H9 (cell line): ENCODE data around the gene CPAMD8. TPM values are rescaled to one million over a fixed set of nuclear protein-coding genes. Genes with fewer than 3 reads are reported as not detected.

Experiments used
- DNase-seq: peaks from one replicate; pipeline ENCODE4 v3.0.0-alpha.2; 2017
- H2AFZ ChIP-seq: one replicate; pipeline ENCODE4 v1.6.1; 2013; ENCODE audit warnings: mild to moderate bottlenecking, low read length, control low read depth, moderate library complexity
- H2AK5ac ChIP-seq: 2 replicates; pipeline ENCODE4 v1.6.1; 2013; ENCODE audit warnings: low read length, control low read depth, mixed read lengths; ENCODE audit not compliant: insufficient read length
- H2BK120ac ChIP-seq: one replicate; pipeline ENCODE4 v1.6.1; 2013; ENCODE audit warnings: low read depth, mild to moderate bottlenecking, low read length, control low read depth, inconsistent platforms; ENCODE audit not compliant: poor library complexity, severe bottlenecking
- H2BK12ac ChIP-seq: 2 replicates; pipeline ENCODE4 v1.6.1; 2013; ENCODE audit warnings: low read length, control low read depth, mixed read lengths, low read depth; ENCODE audit not compliant: insufficient read length
- H2BK15ac ChIP-seq: 2 replicates; pipeline ENCODE4 v1.6.1; 2013; ENCODE audit warnings: low read depth, low read length, control low read depth
- H2BK20ac ChIP-seq: one replicate; pipeline ENCODE4 v1.6.1; 2013; ENCODE audit warnings: low read depth, mild to moderate bottlenecking, low read length, control low read depth, inconsistent platforms; ENCODE audit not compliant: poor library complexity, severe bottlenecking
- H2BK5ac ChIP-seq: 2 replicates; pipeline ENCODE4 v1.6.1; 2013; ENCODE audit warnings: low read length, control low read depth, mixed read lengths; ENCODE audit not compliant: insufficient read length
- H3K14ac ChIP-seq: 2 replicates; pipeline ENCODE4 v1.6.1; 2013; ENCODE audit warnings: low read length, control low read depth; ENCODE audit not compliant: insufficient read depth
- H3K18ac ChIP-seq: 2 replicates; pipeline ENCODE4 v1.6.1; 2013; ENCODE audit warnings: low read depth, mild to moderate bottlenecking, mixed read lengths, low read length, control low read depth; ENCODE audit not compliant: insufficient read length
- H3K23ac ChIP-seq: 2 replicates; pipeline ENCODE4 v1.6.1; 2013; ENCODE audit warnings: low read length, control low read depth, mixed read lengths, low read depth; ENCODE audit not compliant: insufficient read length
- H3K23me2 ChIP-seq: 2 replicates; pipeline ENCODE4 v1.6.1; 2013; ENCODE audit warnings: low read depth, mild to moderate bottlenecking, mixed read lengths, low read length, control low read depth; ENCODE audit not compliant: insufficient read length, poor library complexity, severe bottlenecking
- H3K27ac ChIP-seq: 2 replicates; pipeline ENCODE4 v1.5.1; 2013; ENCODE audit warnings: low read length, control low read depth, mixed read lengths, low read depth; ENCODE audit not compliant: insufficient read length
- H3K27me3 ChIP-seq: 2 replicates; pipeline ENCODE4 v1.6.1; 2013; ENCODE audit warnings: low read length, control low read depth, inconsistent platforms; ENCODE audit not compliant: insufficient read depth
- H3K4ac ChIP-seq: 2 replicates; pipeline ENCODE4 v1.6.1; 2013; ENCODE audit warnings: low read depth, mild to moderate bottlenecking, control low read depth, inconsistent platforms, low read length, moderate library complexity
- H3K4me1 ChIP-seq: 2 replicates; pipeline ENCODE4 v1.6.1; 2013; ENCODE audit warnings: low read length, control low read depth, inconsistent platforms; ENCODE audit not compliant: insufficient read depth
- H3K4me2 ChIP-seq: 2 replicates; pipeline ENCODE4 v1.6.1; 2013; ENCODE audit warnings: low read length, control low read depth, mixed read lengths; ENCODE audit not compliant: insufficient read length, insufficient read depth
- H3K56ac ChIP-seq: 2 replicates; pipeline ENCODE4 v1.6.1; 2013; ENCODE audit warnings: low read depth, mild to moderate bottlenecking, mixed read lengths, low read length, control low read depth; ENCODE audit not compliant: insufficient read length
- H3K79me1 ChIP-seq: 2 replicates; pipeline ENCODE4 v1.6.1; 2013; ENCODE audit warnings: low read depth, mild to moderate bottlenecking, moderate library complexity, low read length, control low read depth, inconsistent platforms; ENCODE audit not compliant: insufficient read depth, poor library complexity, severe bottlenecking
- H3K79me2 ChIP-seq: 2 replicates; pipeline ENCODE4 v1.6.1; 2013; ENCODE audit warnings: low read length, control low read depth, inconsistent platforms; ENCODE audit not compliant: insufficient read depth
- H3K9ac ChIP-seq: 2 replicates; pipeline ENCODE4 v1.6.1; 2013; ENCODE audit warnings: low read length, control low read depth, mixed read lengths; ENCODE audit not compliant: insufficient read length; ENCODE audit errors: extremely low read depth
- H3K9me3 ChIP-seq: one replicate; pipeline ENCODE4 v1.6.1; 2013; ENCODE audit warnings: low read depth, low read length, inconsistent platforms; ENCODE audit not compliant: control insufficient read depth
- H3T11ph ChIP-seq: one replicate; pipeline ENCODE4 v1.6.1; 2013; ENCODE audit warnings: mild to moderate bottlenecking, low read length, control low read depth, inconsistent platforms
- H4K20me1 ChIP-seq: one replicate; pipeline ENCODE4 v1.6.1; 2013; ENCODE audit not compliant: control insufficient read depth, insufficient read length, insufficient read depth
- H4K5ac ChIP-seq: 2 replicates; pipeline ENCODE4 v1.6.1; 2013; ENCODE audit warnings: low read depth, mild to moderate bottlenecking, mixed read lengths, low read length, control low read depth; ENCODE audit not compliant: insufficient read length
- H4K8ac ChIP-seq: replicated peaks from 2 replicates; pipeline ENCODE4 v1.6.1; 2013; ENCODE audit warnings: low read length, control low read depth, mixed read lengths, low read depth; ENCODE audit not compliant: insufficient read length
- H4K91ac ChIP-seq: 2 replicates; pipeline ENCODE4 v1.6.1; 2013; ENCODE audit warnings: low read depth, mild to moderate bottlenecking, moderate library complexity, mixed read lengths, low read length, control low read depth; ENCODE audit not compliant: insufficient read length
- H3K27ac Mint-ChIP-seq, 3 experiments: 2 replicates in 2 of 3; 3 replicates in 1 of 3; pipeline ENCODE4 v1.8.0; 2020 to 2021; ENCODE audit warnings: mixed read lengths in 3 of 3, mild to moderate bottlenecking in 1 of 3, moderate library complexity in 1 of 3
- H3K27me3 Mint-ChIP-seq: 2 replicates; pipeline ENCODE4 v1.8.0; 2021; ENCODE audit warnings: low read depth, mild to moderate bottlenecking, moderate library complexity, mixed read lengths
- H3K36me3 Mint-ChIP-seq, 3 experiments: 2 replicates in 2 of 3; 3 replicates in 1 of 3; pipeline ENCODE4 v1.8.0; 2020 to 2021; ENCODE audit warnings: low read depth in 3 of 3, mixed read lengths in 3 of 3; ENCODE audit not compliant: insufficient read depth in 1 of 3
- H3K4me1 Mint-ChIP-seq, 2 experiments: 2 replicates each; pipeline ENCODE4 v1.8.0; 2020; ENCODE audit warnings: mixed read lengths in 2 of 2
- H3K4me3 Mint-ChIP-seq, 2 experiments: 2 replicates in 1 of 2; 3 replicates in 1 of 2; pipeline ENCODE4 v1.8.0; 2020 to 2021; ENCODE audit warnings: mild to moderate bottlenecking in 2 of 2, mixed read lengths in 2 of 2, moderate library complexity in 1 of 2
- H3K9me3 Mint-ChIP-seq, 2 experiments: 2 replicates in 1 of 2; 3 replicates in 1 of 2; pipeline ENCODE4 v1.8.0; 2020; ENCODE audit warnings: mild to moderate bottlenecking in 2 of 2, mixed read lengths in 2 of 2, moderate library complexity in 1 of 2
- CTCF ChIP-seq: fragments of 200-600 bp; sonication (generic); conservative IDR thresholded peaks from 3 replicates; pipeline ENCODE4 v1.8.0; 2021; ENCODE audit warnings: antibody characterized with exemption, mild to moderate bottlenecking
- WGBS: extraction: QIAGEN DNeasy Blood & Tissue Kit; methylation state at CpG from one replicate; pipeline ENCODE4 v1.1.7; 2013; ENCODE audit warnings: missing lambda C conversion rate, low lambda C conversion rate, mixed read lengths; ENCODE audit not compliant: insufficient read length; ENCODE audit errors: extremely low coverage; 5-methylcytosine and 5-hydroxymethylcytosine counted together
- total RNA-seq: library from RNA; stranded (reverse); gene quantifications from 2 replicates; pipeline ENCODE4 v1.2.1, GENCODE V29; 2021

CPAMD8 gene
- total RNA-seq, 1 experiment from 2014 or later: 12.0 TPM

- no peak overlapping the region for H2BK20ac ChIP-seq
- H3T11ph ChIP-seq: no peak overlapping the region
- WGBS: no CpG with 5 or more reads among the region's 30 CpGs
- no peak overlapping the region for H2BK5ac ChIP-seq
- H3K9ac ChIP-seq: no peak overlapping the region
- no peak overlapping the region for H2BK120ac ChIP-seq
- Mint-ChIP-seq H3K36me3 (no peaks in the 10 kb centered on the region), H3K27ac (no peak overlapping the region), H3K27me3 (peaks cover 34% of the 10 kb centered on the region), H3K4me3 (peak overlapping the region; percentile 51 to 71; a peak in 4 of 5 replicates), H3K9me3 (no peaks in the 10 kb centered on the region; a peak in 1 of 5 replicates), H3K4me1 (peaks cover 0 to 9% of the 10 kb centered on the region in 2 experiments; a peak in 3 of 4 replicates)
- peaks cover 4% of the 10 kb centered on the region; the same call in 1 of the 2 replicates for H3K27me3 ChIP-seq
- no peaks in the 10 kb centered on the region for H3K4me1 ChIP-seq
- H3K23ac ChIP-seq: no peak overlapping the region
- no peak overlapping the region for H3K14ac ChIP-seq
- no peak overlapping the region for H2AK5ac ChIP-seq
- no peak overlapping the region for H4K8ac ChIP-seq
- no peaks in the 10 kb centered on the region for H3K9me3 ChIP-seq
- no peak for DNase-seq
- H4K91ac ChIP-seq: no peak overlapping the region
- H2AFZ ChIP-seq: no peak overlapping the region
- H4K5ac ChIP-seq: no peak overlapping the region
- no peaks in the 10 kb centered on the region for H3K79me1 ChIP-seq
- no peak overlapping the region for H3K27ac ChIP-seq
- H3K23me2 ChIP-seq: peaks cover 11% of the 10 kb centered on the region
- H3K4me2 ChIP-seq: peak overlapping the region; percentile 55
- H3K18ac ChIP-seq: no peak overlapping the region
- no peaks in the 10 kb centered on the region for H3K79me2 ChIP-seq
- no peak overlapping the region for H3K4ac ChIP-seq
- H3K56ac ChIP-seq: no peak overlapping the region
- no peak overlapping the region for H2BK15ac ChIP-seq
- H4K20me1 ChIP-seq: peaks cover 3% of the 10 kb centered on the region
- TF ChIP-seq CTCF: no peak
- no peak overlapping the region for H2BK12ac ChIP-seq
Observed at GRCh38 chr19:16895467-16896145, 131.0 kb downstream of the CPAMD8 start.
